ENCODE measurements around the gene RAB3IL1.

GRCh38 chr11:61889831-61890230, 27.5 kb downstream of the RAB3IL1 start:
- TF ChIP-seq, protein P1, sequence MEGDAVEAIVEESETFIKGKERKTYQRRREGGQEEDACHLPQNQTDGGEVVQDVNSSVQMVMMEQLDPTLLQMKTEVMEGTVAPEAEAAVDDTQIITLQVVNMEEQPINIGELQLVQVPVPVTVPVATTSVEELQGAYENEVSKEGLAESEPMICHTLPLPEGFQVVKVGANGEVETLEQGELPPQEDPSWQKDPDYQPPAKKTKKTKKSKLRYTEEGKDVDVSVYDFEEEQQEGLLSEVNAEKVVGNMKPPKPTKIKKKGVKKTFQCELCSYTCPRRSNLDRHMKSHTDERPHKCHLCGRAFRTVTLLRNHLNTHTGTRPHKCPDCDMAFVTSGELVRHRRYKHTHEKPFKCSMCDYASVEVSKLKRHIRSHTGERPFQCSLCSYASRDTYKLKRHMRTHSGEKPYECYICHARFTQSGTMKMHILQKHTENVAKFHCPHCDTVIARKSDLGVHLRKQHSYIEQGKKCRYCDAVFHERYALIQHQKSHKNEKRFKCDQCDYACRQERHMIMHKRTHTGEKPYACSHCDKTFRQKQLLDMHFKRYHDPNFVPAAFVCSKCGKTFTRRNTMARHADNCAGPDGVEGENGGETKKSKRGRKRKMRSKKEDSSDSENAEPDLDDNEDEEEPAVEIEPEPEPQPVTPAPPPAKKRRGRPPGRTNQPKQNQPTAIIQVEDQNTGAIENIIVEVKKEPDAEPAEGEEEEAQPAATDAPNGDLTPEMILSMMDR (conservative IDR thresholded peaks at IDR 0.05 in 1 of 2, IDR thresholded peaks at IDR 0.05 in 1 of 2; ENCODE audit: low read depth in 1 of 2, low read length in 2 of 2), result no peak
- no peak for TF ChIP-seq EZH2 (IDR thresholded peaks at IDR 0.05; ENCODE audit: low read length, missing control alignments)
